ENCODE measurements around the gene ST6GAL2.
A peak's percentile ranks its signal among the peaks of the same experiment; 100 is the strongest.

The ST6GAL2 gene

GRCh38 chr2:106863387-106863786 is 22.6 kb downstream of the ST6GAL2 start:
- H3K36me3 Mint-ChIP-seq (ENCODE audit: low read depth), result peaks cover 19% of the 10 kb centered on the region
- no peak overlapping the region for H3K27ac Mint-ChIP-seq
- peaks cover 14% of the 10 kb centered on the region for H3K9me3 Mint-ChIP-seq
- H3K4me3 Mint-ChIP-seq, result no peak overlapping the region
- TF ChIP-seq CTCF (IDR thresholded peaks at IDR 0.05; ENCODE audit: unreplicated experiment in 3 of 3), result no peak
- no peaks in the 10 kb centered on the region for H3K27me3 Mint-ChIP-seq (ENCODE audit: low read depth)
- H3K4me1 Mint-ChIP-seq, result peaks cover 37% of the 10 kb centered on the region

- Mint-ChIP-seq H3K9me3 (peaks cover 16% of the 10 kb centered on the region), H3K4me3 (no peak overlapping the region), H3K27me3 (ENCODE audit: low read depth) (no peaks in the 10 kb centered on the region), H3K4me1 (peaks cover 21% of the 10 kb centered on the region), H3K36me3 (ENCODE audit: low read depth) (peaks cover 21% of the 10 kb centered on the region), H3K27ac (no peak overlapping the region)
- TF ChIP-seq CTCF (IDR thresholded peaks at IDR 0.05; ENCODE audit: unreplicated experiment in 3 of 3), result no peak
Measured at GRCh38 chr2:106859498-106859897, 26.5 kb downstream of the ST6GAL2 start.

GRCh38 chr2:106858810-106859209 is 27.2 kb downstream of the ST6GAL2 start:
- Mint-ChIP-seq H3K27me3 (ENCODE audit: low read depth) (no peaks in the 10 kb centered on the region), H3K4me3 (no peak overlapping the region), H3K4me1 (peaks cover 23% of the 10 kb centered on the region), H3K36me3 (ENCODE audit: low read depth) (peaks cover 21% of the 10 kb centered on the region), H3K27ac (no peak overlapping the region), H3K9me3 (peaks cover 16% of the 10 kb centered on the region)
- TF ChIP-seq CTCF (IDR thresholded peaks at IDR 0.05; ENCODE audit: unreplicated experiment in 3 of 3), result no peak

- no peak for TF ChIP-seq CTCF (IDR thresholded peaks at IDR 0.05; ENCODE audit: unreplicated experiment in 3 of 3)
- peaks cover 21% of the 10 kb centered on the region for H3K36me3 Mint-ChIP-seq (ENCODE audit: low read depth)
- H3K4me1 Mint-ChIP-seq, result peaks cover 29% of the 10 kb centered on the region
- peaks cover 16% of the 10 kb centered on the region for H3K9me3 Mint-ChIP-seq
- no peak overlapping the region for H3K27ac Mint-ChIP-seq
- no peaks in the 10 kb centered on the region for H3K27me3 Mint-ChIP-seq (ENCODE audit: low read depth)
- H3K4me3 Mint-ChIP-seq, result no peak overlapping the region
Measured at GRCh38 chr2:106857882-106858478, 28.0 kb downstream of the ST6GAL2 start.

GRCh38 chr2:106853631-106854030 is 32.3 kb downstream of the ST6GAL2 start:
- TF ChIP-seq CTCF (IDR thresholded peaks at IDR 0.05; ENCODE audit: unreplicated experiment in 3 of 3), result no peak
- H3K4me3 Mint-ChIP-seq, result no peak overlapping the region
- peaks cover 4% of the 10 kb centered on the region for H3K9me3 Mint-ChIP-seq
- peaks cover 4% of the 10 kb centered on the region for H3K27me3 Mint-ChIP-seq (ENCODE audit: low read depth)
- H3K27ac Mint-ChIP-seq, result no peak overlapping the region
- peaks cover 56% of the 10 kb centered on the region for H3K4me1 Mint-ChIP-seq
- peaks cover 4% of the 10 kb centered on the region for H3K36me3 Mint-ChIP-seq (ENCODE audit: low read depth)

GRCh38 chr2:106851881-106852501 is 34.0 kb downstream of the ST6GAL2 start:
- Mint-ChIP-seq H3K27me3 (ENCODE audit: low read depth) (peaks cover 4% of the 10 kb centered on the region), H3K4me3 (peak overlapping the region in 1 of 3 experiments; percentile 3), H3K27ac (peak overlapping the region; percentile 34 to 68 (median 65)), H3K4me1 (peaks cover 72% of the 10 kb centered on the region), H3K9me3 (no peaks in the 10 kb centered on the region), H3K36me3 (ENCODE audit: low read depth) (no peaks in the 10 kb centered on the region)
- no peak for TF ChIP-seq CTCF (IDR thresholded peaks at IDR 0.05; ENCODE audit: unreplicated experiment in 3 of 3)

Measured in nephron (organoid).